ENCODE data around the gene AK9.

AK9 gene

DNA sequence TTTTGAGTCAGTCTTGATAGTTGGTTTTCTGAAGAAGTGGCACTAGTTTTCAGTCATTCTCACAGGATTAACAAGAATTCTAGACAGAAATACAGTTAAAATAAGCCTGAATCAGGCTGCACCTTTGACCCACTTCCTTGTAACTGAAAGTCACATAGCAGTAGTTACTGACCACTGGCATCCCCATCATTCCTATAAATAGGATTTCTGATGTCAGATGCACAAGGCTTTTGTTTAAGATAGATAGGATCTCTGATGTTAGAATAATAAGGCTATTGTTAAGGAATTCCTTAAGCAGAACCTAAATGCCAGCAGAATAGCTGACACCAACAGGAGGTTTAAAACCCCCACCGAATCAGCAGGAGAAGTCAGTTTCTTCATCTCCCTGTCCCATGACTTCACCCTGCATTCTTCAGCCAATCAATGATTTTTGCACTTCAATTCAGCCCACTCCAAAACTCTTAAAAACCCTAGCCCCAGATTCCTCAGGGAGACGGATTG, 177.4 kb downstream of the AK9 start:
- DNase-seq (ENCODE audit: low spot score) (peak; percentile 35), FAIRE-seq (no peak)

DNA sequence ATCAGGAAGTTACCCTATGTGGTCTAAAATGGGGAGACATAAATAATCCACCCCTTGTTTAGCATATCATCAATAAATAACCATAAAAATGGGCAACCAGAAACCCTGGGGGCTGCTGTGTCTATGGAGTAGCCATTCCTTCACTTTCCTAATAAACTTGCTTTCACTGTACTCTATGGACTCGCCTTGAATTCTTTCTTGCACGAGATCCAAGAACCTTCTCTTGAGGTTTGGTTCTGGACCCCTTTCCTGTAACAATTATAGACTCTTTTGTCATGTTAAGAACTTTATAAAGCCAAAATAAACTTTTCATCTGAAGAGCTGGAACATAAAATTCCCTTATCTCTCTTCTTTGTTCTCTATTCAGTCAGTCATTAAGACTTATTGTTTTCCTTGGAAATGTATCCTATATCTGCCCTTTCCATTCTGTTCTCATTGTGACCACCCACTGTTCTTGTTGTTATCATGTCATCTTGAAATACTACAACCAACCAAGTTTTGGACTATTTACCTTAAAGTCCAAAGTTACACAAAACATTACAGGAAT, 178.7 kb downstream of the AK9 start:
- DNase-seq (ENCODE audit: low spot score) (no peak), FAIRE-seq (no peak)

GRCh38 chr6:109511832-109512231, 179.2 kb downstream of the AK9 start:
- DNase-seq (ENCODE audit: low spot score) = no peak
- no peak for FAIRE-seq

DNA sequence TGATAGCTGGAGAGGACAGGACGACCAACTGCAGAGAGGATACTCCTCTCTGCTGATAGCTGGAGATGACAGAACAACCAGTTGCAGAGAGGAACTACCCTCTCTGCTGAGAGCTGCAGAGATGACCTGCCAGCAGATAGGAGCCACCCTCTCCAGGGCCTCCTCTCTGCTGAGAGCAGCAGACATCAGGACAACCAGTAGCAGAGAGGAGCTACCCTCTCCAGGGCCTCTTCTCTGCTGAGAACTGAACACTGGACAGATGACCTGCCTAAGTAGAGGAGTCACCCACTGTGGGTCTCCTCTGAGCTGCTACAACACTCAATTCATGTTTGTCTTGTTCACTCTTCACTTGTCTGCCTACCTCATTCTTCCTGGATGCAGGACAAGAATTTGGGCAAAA, 180.6 kb downstream of the AK9 start:
- FAIRE-seq (no peak), DNase-seq (ENCODE audit: low spot score) (no peak)

- no peak for DNase-seq (ENCODE audit: low spot score)
- FAIRE-seq = no peak
These were observed 182.7 kb downstream of the AK9 start for GRCh38 chr6:109508166-109508860.

DNA sequence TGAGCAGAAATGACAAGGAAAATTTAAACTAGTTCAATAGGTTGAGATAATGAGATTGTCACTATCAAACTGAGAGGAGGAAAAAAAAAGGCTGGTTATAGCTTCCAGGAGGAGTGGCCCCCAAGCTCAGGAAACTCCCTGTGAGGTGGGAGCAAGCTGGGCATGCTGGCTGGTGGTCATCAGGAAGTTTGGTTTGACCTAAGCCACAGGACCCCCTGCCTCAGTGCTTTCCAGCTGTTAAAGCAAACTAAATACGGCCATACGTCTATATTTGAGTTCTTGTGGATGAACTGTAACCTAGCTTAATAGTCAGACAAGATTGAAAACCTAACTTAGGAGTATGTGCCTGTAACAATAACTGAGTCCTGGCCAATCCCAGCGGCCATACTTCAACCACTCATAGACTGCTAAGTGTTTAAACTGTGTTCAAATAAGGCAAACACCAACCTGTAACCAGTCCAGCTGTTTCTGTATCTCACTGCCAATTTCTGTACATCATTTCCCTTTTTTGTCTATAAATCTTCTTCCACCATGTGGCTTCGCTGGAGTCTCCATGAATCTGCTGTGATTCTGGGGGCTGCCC, 183.4 kb downstream of the AK9 start:
- no peak for FAIRE-seq
- DNase-seq (ENCODE audit: low spot score) = no peak

GRCh38 chr6:109506841-109507240, 184.2 kb downstream of the AK9 start:
- DNase-seq (ENCODE audit: low spot score) (no peak), FAIRE-seq (no peak)

DNA sequence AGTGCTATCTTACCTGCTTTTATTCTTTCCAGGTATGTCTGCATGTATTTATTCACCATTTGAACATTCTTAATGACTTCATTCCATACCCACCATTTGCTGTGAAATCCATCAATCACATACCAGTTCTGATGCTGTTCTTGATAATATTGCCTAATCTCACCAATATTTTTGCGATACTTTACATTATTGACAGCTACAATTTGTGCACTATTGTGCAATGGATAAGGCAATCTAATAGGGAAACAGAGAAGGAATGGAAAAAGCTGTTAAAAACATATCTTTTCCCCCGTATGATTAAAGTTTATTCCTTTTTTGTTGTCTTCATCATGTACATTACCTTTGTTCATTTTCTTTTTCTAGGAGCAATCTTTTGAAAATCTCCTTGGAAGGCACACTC, 184.7 kb downstream of the AK9 start:
- DNase-seq (ENCODE audit: low spot score) (no peak), FAIRE-seq (no peak)

DNA sequence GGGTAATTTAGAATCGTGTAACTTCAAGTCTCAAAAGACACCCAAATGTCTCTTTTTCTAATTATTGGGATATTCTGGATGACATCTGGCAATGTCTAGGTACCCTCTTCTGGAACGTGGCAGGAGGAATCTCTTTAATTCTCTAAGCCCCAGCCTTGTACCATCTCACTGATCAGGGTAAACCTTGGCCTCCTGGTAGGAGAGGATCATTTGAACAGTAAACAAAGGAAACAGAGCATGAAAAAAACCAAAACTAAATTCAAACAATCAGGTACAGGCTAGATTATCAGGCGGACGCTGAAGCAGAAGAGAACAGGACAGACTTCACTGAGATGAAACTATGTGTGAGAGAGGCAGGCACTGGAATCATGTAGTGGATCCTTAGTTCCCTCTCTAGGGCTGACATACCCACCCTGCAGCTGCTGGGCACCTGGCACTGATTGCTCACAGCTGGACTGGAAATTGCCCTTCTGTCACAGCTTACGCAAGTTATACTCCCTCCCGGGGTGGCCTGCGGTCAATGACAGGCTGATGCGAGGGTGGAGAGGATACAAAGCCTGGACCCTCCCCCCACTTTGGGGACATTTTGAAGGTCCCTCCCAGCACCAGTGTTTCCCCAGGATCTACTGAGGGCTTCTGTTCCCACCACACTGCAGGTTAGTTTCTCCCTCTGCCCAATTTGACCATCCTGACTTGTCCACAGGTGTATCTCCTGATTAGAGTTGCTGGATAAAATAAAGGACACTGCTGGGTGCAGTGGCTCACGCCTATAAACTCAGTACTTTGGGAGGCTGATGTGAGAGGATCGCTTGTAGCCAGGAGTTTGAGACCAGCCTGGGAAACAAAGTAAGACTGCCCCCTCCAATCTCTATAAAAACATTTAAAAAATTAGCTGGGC, 187.4 kb downstream of the AK9 start:
- DNase-seq (ENCODE audit: low spot score) = no peak

DNA sequence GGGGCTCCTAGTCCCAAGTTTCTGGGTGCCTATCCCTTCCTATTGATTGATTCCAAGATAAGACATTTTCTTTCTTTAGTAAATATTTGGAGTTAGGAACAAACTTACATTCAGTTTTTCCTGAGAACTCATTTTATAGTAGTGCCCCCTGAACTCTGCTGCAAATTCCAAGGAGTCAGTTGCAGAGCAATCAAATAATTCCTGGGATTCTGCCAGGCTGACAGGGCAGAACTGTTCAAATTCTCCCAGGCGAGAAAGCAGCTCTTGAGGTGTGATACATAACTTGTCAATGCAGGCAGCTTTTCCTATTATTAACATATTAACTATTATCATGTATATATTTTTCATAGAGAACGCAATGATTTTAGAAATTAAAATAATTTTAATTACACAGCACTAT, 192.1 kb downstream of the AK9 start:
- DNase-seq (ENCODE audit: low spot score) = no peak
- FAIRE-seq = no peak

More for the DNA sequence above, 187.4 kb downstream of the AK9 start:
- no peak for FAIRE-seq

- FAIRE-seq (no peak), DNase-seq (ENCODE audit: low spot score) (no peak)
These were observed 192.9 kb downstream of the AK9 start for GRCh38 chr6:109498052-109498451.

DNA sequence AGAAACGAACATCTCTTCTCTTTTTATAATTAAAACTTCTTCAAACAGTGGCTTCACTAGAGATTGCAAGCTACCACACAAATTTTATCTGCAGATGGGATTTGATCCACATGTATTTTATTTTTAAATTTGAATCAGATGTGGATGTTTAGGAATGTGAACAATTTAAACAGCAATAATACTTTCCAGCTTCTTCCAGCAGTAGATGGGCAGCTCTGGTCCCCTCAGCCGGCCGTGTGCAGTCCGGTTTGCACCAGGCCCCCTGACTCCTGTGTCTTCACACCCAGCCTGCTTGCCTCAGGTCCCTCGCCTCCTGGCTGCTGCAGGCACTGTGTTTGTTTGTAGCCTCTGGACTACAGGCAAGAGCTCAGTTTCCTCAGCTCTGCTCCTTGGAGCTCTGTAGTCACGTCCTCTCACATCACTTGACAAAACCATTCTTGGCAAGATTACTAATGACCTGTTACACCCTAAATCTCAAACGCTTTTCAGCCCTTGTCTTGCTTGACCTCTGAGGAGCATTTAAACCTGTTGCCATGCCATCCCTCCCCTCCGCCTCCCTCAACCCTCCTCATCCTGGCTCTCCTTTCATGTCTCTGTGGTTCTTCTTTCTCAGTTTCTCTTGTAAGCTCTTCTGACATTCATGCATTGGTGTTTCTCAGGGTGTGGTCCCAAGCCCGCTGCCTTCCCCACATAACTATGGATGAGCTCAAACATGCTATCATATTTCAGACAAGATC, 194.8 kb downstream of the AK9 start:
- DNase-seq (ENCODE audit: low spot score) (no peak), FAIRE-seq (no peak)

DNA sequence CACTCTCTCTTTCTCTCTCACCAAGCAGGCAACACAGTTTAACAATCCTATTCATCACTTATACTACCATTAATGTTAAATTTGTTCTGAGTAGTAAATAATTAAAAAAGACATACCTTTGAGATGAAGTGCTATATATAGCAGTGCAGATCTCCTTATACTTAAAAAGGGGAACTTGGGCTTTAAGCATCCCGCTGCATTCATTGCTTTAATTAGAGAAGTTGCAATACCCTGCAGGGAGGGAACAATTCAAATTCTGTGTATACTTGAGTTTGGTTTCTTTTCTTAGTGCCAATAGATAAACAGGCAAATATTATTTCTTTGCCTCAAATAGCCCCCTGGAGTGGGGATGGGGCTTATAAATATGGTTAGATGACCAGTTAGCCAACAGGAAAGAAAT, 197.1 kb downstream of the AK9 start:
- FAIRE-seq (no peak), DNase-seq (ENCODE audit: low spot score) (no peak)

GRCh38 chr6:109491207-109491938, 199.6 kb downstream of the AK9 start:
- FAIRE-seq = no peak
- no peak for DNase-seq (ENCODE audit: low spot score)

- DNase-seq (ENCODE audit: low spot score) = no peak
- no peak for FAIRE-seq
These were observed 200.3 kb downstream of the AK9 start for GRCh38 chr6:109490713-109491112.

- no peak for FAIRE-seq
- DNase-seq (ENCODE audit: low spot score) = no peak
These were observed 203.0 kb downstream of the AK9 start for GRCh38 chr6:109488001-109488400.

DNA sequence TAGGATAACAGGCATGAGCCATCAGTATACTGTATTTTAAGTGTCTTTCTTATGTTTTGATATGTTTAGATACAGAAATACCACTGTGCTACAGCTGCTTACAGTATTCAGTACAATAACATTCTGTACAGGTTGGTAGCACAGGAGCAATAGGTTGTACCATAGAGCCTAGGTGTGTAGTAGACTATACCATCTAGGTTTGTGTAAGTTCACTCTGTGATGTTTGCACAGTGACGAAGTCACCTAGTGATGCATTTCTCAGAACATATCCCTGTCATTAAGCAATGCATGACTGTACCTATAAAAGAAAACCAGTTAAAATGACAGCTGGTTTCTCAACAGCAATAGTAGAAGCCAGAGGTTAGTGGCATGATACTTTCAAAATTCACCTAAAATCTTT, 204.9 kb downstream of the AK9 start:
- FAIRE-seq (no peak), DNase-seq (ENCODE audit: low spot score) (no peak)

GRCh38 chr6:109485266-109485935, 205.6 kb downstream of the AK9 start:
- no peak for DNase-seq (ENCODE audit: low spot score)
- FAIRE-seq = no peak

- FAIRE-seq = no peak
- no peak for DNase-seq (ENCODE audit: low spot score)
These were observed 206.9 kb downstream of the AK9 start for GRCh38 chr6:109484122-109484521.

DNA sequence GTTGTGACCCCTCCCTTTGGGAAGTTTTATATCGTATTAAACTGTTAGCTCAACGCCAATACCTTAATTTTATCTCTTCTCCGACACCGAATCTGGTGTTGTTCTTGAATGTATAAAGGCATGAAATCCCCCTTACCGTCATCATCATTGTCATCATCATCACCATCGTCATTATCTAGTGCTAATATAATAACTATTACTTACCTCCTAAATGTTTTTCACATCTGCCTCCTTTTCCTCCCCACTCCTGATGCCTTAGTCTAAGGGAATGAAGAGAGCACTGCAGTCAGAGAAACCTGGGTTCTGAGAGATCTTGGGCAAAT, 207.3 kb downstream of the AK9 start:
- no peak for FAIRE-seq
- no peak for DNase-seq (ENCODE audit: low spot score)
